SK-N-SH (cell line): ENCODE measurements around the gene CCDC183. TPM values are rescaled to one million over a fixed set of nuclear protein-coding genes. Genes with fewer than 3 reads are reported as not detected.

Experiments used
- CTCF ChIA-PET: fragments of 300-600, 350-600 bp; formaldehyde crosslinking; extraction: SDS; loops from one replicate; lab custom pipeline; 2021; lab: Yijun Ruan, JAX
- POLR2A ChIA-PET: fragments of 350-600 bp; sonication (Branson Sonifier 250); formaldehyde crosslinking; extraction: SDS; loops from one replicate; lab custom pipeline; 2020; ENCODE audit warnings: antibody characterized with exemption, inconsistent platforms; lab: Yijun Ruan, JAX
- DNase-seq: peaks from one replicate; pipeline ENCODE4 v3.0.0; 2012
- H2AFZ ChIP-seq: fragments of 200-600 bp; sonication (generic); 2 replicates; pipeline ENCODE4 v1.8.1; 2016; ENCODE audit warnings: antibody characterized with exemption, mild to moderate bottlenecking, low read depth
- H3F3A ChIP-seq: fragments of 200-600 bp; sonication (generic); replicated peaks from 2 replicates; pipeline ENCODE3; 2016; ENCODE audit warnings: antibody characterized with exemption, mild to moderate bottlenecking; ENCODE audit not compliant: insufficient read depth
- H3K27ac ChIP-seq, 2 experiments: fragments of 200-500 bp in 1 of 2; fragments of 200-600 bp in 1 of 2; sonication (Bioruptor generic) in 1 of 2; sonication (generic), shearing (Covaris generic) in 1 of 2; 2 replicates each; pipeline versions ENCODE4 v1.5.1 to v1.6.1; 2014 to 2016; ENCODE audit warnings: low read depth in 2 of 2, inconsistent platforms in 1 of 2, low read length in 1 of 2, mild to moderate bottlenecking in 1 of 2, mixed read lengths in 1 of 2
- H3K27me3 ChIP-seq: fragments of 200-600 bp; sonication (generic), shearing (Covaris generic); 2 replicates; pipeline ENCODE4 v1.6.1; 2016; ENCODE audit warnings: mixed run types; ENCODE audit not compliant: insufficient read depth
- H3K36me3 ChIP-seq, 2 experiments: fragments of 200-500 bp in 1 of 2; fragments of 200-600 bp in 1 of 2; sonication (Bioruptor generic) in 1 of 2; sonication (generic) in 1 of 2; replicated peaks in 1 of 2; 2 replicates each; pipeline versions ENCODE3 to v1.5.1; 2014 to 2016; ENCODE audit warnings: low read length in 1 of 2, mild to moderate bottlenecking in 1 of 2; ENCODE audit not compliant: insufficient read depth in 2 of 2, control insufficient read depth in 1 of 2
- H3K4me1 ChIP-seq, 2 experiments: fragments of 200-500 bp in 1 of 2; fragments of 200-600 bp in 1 of 2; sonication (Bioruptor generic) in 1 of 2; sonication (generic), shearing (Covaris generic) in 1 of 2; 2 replicates each; pipeline versions ENCODE4 v1.5.1 to v1.6.1; 2014 to 2016; ENCODE audit warnings: low read depth in 1 of 2, low read length in 1 of 2, mixed run types in 1 of 2; ENCODE audit not compliant: insufficient read depth in 2 of 2, control insufficient read depth in 1 of 2
- H3K4me2 ChIP-seq: fragments of 200-600 bp; sonication (generic), shearing (Covaris generic); 2 replicates; pipeline ENCODE4 v1.6.1; 2017; ENCODE audit warnings: mixed run types
- H3K4me3 ChIP-seq, 2 experiments: fragments of 200-500 bp in 1 of 2; fragments of 200-600 bp in 1 of 2; sonication (Bioruptor generic) in 1 of 2; sonication (generic), shearing (Covaris generic) in 1 of 2; 2 replicates each; pipeline versions ENCODE4 v1.5.1 to v1.8.1; 2014 to 2016; ENCODE audit warnings: low read depth in 2 of 2, inconsistent platforms in 1 of 2, low read length in 1 of 2, mild to moderate bottlenecking in 1 of 2, mixed read lengths in 1 of 2, moderate library complexity in 1 of 2
- H3K79me2 ChIP-seq: fragments of 200-600 bp; sonication (generic); 2 replicates; pipeline ENCODE4 v1.8.1; 2017; ENCODE audit warnings: mild to moderate bottlenecking; ENCODE audit not compliant: insufficient read depth
- H3K9ac ChIP-seq: fragments of 200-600 bp; sonication (generic); 2 replicates; pipeline ENCODE4 v1.6.1; 2017; ENCODE audit warnings: mixed run types
- H3K9me2 ChIP-seq: fragments of 200-600 bp; sonication (generic); 2 replicates; pipeline ENCODE4 v1.6.1; 2017; ENCODE audit warnings: mixed run types
- H3K9me3 ChIP-seq: fragments of 200-600 bp; sonication (generic); 2 replicates; pipeline ENCODE4 v1.6.1; 2017; ENCODE audit warnings: mixed run types, mild to moderate bottlenecking, moderate library complexity
- H4K20me1 ChIP-seq: fragments of 200-600 bp; sonication (generic); 2 replicates; pipeline ENCODE4 v1.6.1; 2017; ENCODE audit warnings: mild to moderate bottlenecking, mixed run types; ENCODE audit not compliant: insufficient read depth
- EP300 ChIP-seq, 2 experiments: IDR thresholded peaks; 2 replicates each; pipeline versions ENCODE4 v1.4.0 to v1.6.1; 2012; ENCODE audit warnings: borderline replicate concordance in 1 of 2, low read depth in 1 of 2, low read length in 1 of 2
- EZH2phosphoT487 ChIP-seq: fragments of 200-600 bp; sonication (generic); IDR thresholded peaks from 2 replicates; pipeline ENCODE4 v1.6.1; 2017; ENCODE audit warnings: low read depth, mixed run types, mild to moderate bottlenecking, antibody characterized with exemption, moderate library complexity, borderline replicate concordance
- FOSL2 ChIP-seq: IDR thresholded peaks from 2 replicates; pipeline ENCODE4 v1.4.0; 2012; ENCODE audit warnings: low read depth, mild to moderate bottlenecking, moderate library complexity, borderline replicate concordance
- FOXJ3 ChIP-seq: sonication (generic); formaldehyde crosslinking; IDR thresholded peaks from 2 replicates; pipeline ENCODE4 v1.5.1; 2020; ENCODE audit warnings: mild to moderate bottlenecking, missing genetic modification reagents
- FOXM1 ChIP-seq: IDR thresholded peaks from 2 replicates; pipeline ENCODE4 v1.4.0; 2012; ENCODE audit warnings: low read depth, mild to moderate bottlenecking
- GABPA ChIP-seq: IDR thresholded peaks from 2 replicates; pipeline ENCODE4 v1.4.0; 2012; ENCODE audit warnings: low read depth, mild to moderate bottlenecking
- GATA2 ChIP-seq: sonication (generic); formaldehyde crosslinking; IDR thresholded peaks from 2 replicates; pipeline ENCODE4 v1.5.0; 2020; ENCODE audit warnings: mild to moderate bottlenecking, missing genetic modification reagents
- MXI1 ChIP-seq: IDR thresholded peaks from 2 replicates; pipeline ENCODE4 v1.6.1; 2012; ENCODE audit warnings: mild to moderate bottlenecking, low read depth, low read length, improper control_type of control experiment
- NFIC ChIP-seq: IDR thresholded peaks from 2 replicates; pipeline ENCODE4 v1.4.0; 2012; ENCODE audit warnings: borderline replicate concordance
- NRF1 ChIP-seq: IDR thresholded peaks from 2 replicates; pipeline ENCODE4 v1.6.1; 2012; ENCODE audit warnings: low read depth, mild to moderate bottlenecking, low read length
- RCOR1 ChIP-seq: fragments of 150-350 bp; IDR thresholded peaks from 2 replicates; pipeline ENCODE4 v1.6.1; 2017; ENCODE audit warnings: antibody characterized with exemption, low read length
- RFX5 ChIP-seq: IDR thresholded peaks from 2 replicates; pipeline ENCODE4 v1.6.1; 2012; ENCODE audit warnings: mild to moderate bottlenecking, improper control_type of control experiment, low read length
- SIN3A ChIP-seq: IDR thresholded peaks from 2 replicates; pipeline ENCODE4 v1.6.1; 2012; ENCODE audit warnings: low read depth, mild to moderate bottlenecking, low read length, moderate library complexity, borderline replicate concordance
- TCF12 ChIP-seq: IDR thresholded peaks from 2 replicates; pipeline ENCODE4 v1.4.0; 2012
- YY1 ChIP-seq: IDR thresholded peaks from 2 replicates; pipeline ENCODE4 v1.4.0; 2012; ENCODE audit warnings: low read depth, mild to moderate bottlenecking
- WGBS: methylation state at CpG from one replicate; pipeline ENCODE4 v1.1.6; 2017; ENCODE audit warnings: low lambda C conversion rate; 5-methylcytosine and 5-hydroxymethylcytosine counted together
- polyA plus RNA-seq, 3 experiments: library from polyadenylated mRNA; depleted of rRNA; stranded (reverse); fragments of >200 nt; gene quantifications; 2 replicates each; pipeline ENCODE4 v1.2.3, GENCODE V29; 2012
- TF ChIP-seq, protein P1 (sequence below): IDR thresholded peaks from 2 replicates; pipeline ENCODE4 v1.4.0; 2012; ENCODE audit warnings: low read depth
- TF ChIP-seq, protein P2 (sequence below): IDR thresholded peaks from 2 replicates; pipeline ENCODE4; 2012
- TF ChIP-seq, protein P3 (sequence below): fragments of 150-350 bp; IDR thresholded peaks from 2 replicates; pipeline ENCODE4 v1.6.1; 2016; ENCODE audit warnings: mild to moderate bottlenecking, low read depth, low read length
- TF ChIP-seq, protein P4 (sequence below): fragments of 150-350 bp; IDR thresholded peaks from 2 replicates; pipeline ENCODE4 v1.6.1; 2017; ENCODE audit warnings: antibody characterized with exemption, low read length, low read depth, borderline replicate concordance
- TF ChIP-seq, protein P5 (sequence below): IDR thresholded peaks from 2 replicates; pipeline ENCODE4 v1.4.0; 2012; ENCODE audit warnings: low read depth, borderline replicate concordance

The CCDC183 gene
- polyA plus RNA-seq, 1 of the 3 experiments (the other 2 are of a cell fraction): 5.3 TPM

DNA sequence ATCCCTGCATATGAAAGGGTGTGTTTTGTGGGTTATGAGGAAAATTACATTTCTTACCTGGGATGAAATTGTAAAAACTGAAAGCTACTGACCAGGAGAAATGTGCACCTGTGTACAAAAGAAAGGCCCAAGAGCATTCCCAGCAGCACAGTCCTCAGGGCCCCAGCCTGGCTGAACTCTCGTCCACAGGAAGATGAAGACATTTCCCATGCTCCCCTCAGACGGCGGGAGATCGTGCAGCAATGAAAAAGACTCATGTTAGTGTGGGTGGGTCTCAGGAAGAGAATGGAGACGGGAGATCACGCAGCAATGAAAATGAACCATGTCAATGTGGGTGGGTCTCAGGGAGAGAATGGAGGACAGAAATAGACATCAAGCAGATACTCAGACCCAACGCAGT is 19.2 kb upstream of the CCDC183 start:
- no peaks in the 10 kb centered on the region for H3K4me1 ChIP-seq
- TF ChIP-seq MXI1 (no peak), RFX5 (no peak)
- TF ChIP-seq, all 33 proteins: peak for 0
- WGBS: 64% methylated on average over 7 of the region's 7 CpGs
- no peaks in the 10 kb centered on the region for H3K9me2 ChIP-seq
- peaks cover 42% of the 10 kb centered on the region for H3K27me3 ChIP-seq
- H3K79me2 ChIP-seq: no peaks in the 10 kb centered on the region
- H3K27ac ChIP-seq: no peak overlapping the region
- no peaks in the 10 kb centered on the region for H3K36me3 ChIP-seq
- ChIA-PET POLR2A (no interaction called here), CTCF (interaction anchor here (0.8 to 8.8 kb wide), 6 partner anchors 10 to 259 kb away, joined by 3 to 57 read pairs (median 11); partner anchors contain the start of genes ABCA2 and LCN8)
- no peak overlapping the region for H3K4me2 ChIP-seq
- H3F3A ChIP-seq: no peaks in the 10 kb centered on the region
- no peaks in the 10 kb centered on the region for H4K20me1 ChIP-seq
- DNase-seq: no peak
- H2AFZ ChIP-seq: no peak overlapping the region
- no peak overlapping the region for H3K4me3 ChIP-seq
- H3K9ac ChIP-seq: no peak overlapping the region
- H3K9me3 ChIP-seq: no peaks in the 10 kb centered on the region

DNA sequence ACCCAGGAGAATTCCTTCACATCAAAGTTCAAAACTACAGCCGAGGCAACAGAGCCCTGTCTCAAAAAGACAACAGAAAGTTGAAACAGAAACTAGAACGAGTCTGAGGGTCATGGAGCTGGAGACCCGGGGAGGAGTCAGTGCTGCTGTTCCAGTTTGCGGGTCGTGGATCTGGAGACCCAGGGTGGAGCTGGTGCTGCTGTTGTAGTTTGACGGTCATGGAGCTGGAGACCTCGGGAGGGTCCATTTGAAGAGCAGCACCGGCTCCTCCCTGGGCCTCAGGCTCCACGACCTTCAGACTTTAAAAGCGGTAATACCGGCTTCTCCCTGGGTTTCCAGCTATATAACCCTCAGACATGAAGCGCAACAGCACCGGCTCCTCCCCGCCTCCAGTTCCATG is 18.8 kb upstream of the CCDC183 start:
- Histone ChIP-seq H4K20me1 (no peaks in the 10 kb centered on the region), H3K27ac (no peak overlapping the region), H3K4me1 (no peaks in the 10 kb centered on the region), H3K9me2 (no peaks in the 10 kb centered on the region), H3K27me3 (peaks cover 42% of the 10 kb centered on the region), H3K9me3 (no peaks in the 10 kb centered on the region), H3K4me3 (no peak overlapping the region), H2AFZ (no peak overlapping the region), H3F3A (peaks cover under 1% of the 10 kb centered on the region), H3K36me3 (no peaks in the 10 kb centered on the region), H3K9ac (no peak overlapping the region), H3K4me2 (no peak overlapping the region), H3K79me2 (no peaks in the 10 kb centered on the region)
- CTCF ChIA-PET: interaction anchor here (0.8 to 8.8 kb wide), 7 partner anchors 7 to 258 kb away, joined by 3 to 57 read pairs (median 12); partner anchors contain the start of genes ABCA2 and LCN8
- POLR2A ChIA-PET: interaction anchor here (1.4 kb wide), 1 partner anchor 49 kb away, joined by 3 read pairs; no protein-coding TSS in a partner anchor
- TF ChIP-seq NRF1 (no peak), GATA2 (CRISPR knock-in tag) (no peak), FOXM1 (no peak), EP300 (IDR thresholded peaks at IDR 0.05; ENCODE audit: borderline replicate concordance in 1 of 2, low read depth in 1 of 2, low read length in 1 of 2) (no peak), EZH2phosphoT487 (no peak), FOSL2 (no peak), FOXJ3 (no peak), RCOR1 (no peak), SIN3A (no peak), YY1 (no peak), GABPA (no peak), NFIC (no peak), TCF12 (no peak)
- TF ChIP-seq, protein P1, sequence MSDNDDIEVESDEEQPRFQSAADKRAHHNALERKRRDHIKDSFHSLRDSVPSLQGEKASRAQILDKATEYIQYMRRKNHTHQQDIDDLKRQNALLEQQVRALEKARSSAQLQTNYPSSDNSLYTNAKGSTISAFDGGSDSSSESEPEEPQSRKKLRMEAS: no peak
- TF ChIP-seq, protein P2, sequence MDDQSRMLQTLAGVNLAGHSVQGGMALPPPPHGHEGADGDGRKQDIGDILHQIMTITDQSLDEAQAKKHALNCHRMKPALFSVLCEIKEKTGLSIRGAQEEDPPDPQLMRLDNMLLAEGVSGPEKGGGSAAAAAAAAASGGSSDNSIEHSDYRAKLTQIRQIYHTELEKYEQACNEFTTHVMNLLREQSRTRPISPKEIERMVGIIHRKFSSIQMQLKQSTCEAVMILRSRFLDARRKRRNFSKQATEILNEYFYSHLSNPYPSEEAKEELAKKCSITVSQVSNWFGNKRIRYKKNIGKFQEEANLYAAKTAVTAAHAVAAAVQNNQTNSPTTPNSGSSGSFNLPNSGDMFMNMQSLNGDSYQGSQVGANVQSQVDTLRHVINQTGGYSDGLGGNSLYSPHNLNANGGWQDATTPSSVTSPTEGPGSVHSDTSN: no peak
- TF ChIP-seq, protein P3, sequence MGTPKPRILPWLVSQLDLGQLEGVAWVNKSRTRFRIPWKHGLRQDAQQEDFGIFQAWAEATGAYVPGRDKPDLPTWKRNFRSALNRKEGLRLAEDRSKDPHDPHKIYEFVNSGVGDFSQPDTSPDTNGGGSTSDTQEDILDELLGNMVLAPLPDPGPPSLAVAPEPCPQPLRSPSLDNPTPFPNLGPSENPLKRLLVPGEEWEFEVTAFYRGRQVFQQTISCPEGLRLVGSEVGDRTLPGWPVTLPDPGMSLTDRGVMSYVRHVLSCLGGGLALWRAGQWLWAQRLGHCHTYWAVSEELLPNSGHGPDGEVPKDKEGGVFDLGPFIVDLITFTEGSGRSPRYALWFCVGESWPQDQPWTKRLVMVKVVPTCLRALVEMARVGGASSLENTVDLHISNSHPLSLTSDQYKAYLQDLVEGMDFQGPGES: no peak
- TF ChIP-seq, protein P4, sequence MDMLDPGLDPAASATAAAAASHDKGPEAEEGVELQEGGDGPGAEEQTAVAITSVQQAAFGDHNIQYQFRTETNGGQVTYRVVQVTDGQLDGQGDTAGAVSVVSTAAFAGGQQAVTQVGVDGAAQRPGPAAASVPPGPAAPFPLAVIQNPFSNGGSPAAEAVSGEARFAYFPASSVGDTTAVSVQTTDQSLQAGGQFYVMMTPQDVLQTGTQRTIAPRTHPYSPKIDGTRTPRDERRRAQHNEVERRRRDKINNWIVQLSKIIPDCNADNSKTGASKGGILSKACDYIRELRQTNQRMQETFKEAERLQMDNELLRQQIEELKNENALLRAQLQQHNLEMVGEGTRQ: no peak
- TF ChIP-seq, protein P5, sequence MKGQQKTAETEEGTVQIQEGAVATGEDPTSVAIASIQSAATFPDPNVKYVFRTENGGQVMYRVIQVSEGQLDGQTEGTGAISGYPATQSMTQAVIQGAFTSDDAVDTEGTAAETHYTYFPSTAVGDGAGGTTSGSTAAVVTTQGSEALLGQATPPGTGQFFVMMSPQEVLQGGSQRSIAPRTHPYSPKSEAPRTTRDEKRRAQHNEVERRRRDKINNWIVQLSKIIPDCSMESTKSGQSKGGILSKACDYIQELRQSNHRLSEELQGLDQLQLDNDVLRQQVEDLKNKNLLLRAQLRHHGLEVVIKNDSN: no peak
- no peak for DNase-seq
- 66% methylated on average over 12 of the region's 14 CpGs for WGBS
